ENCODE results near the gene AKAP17A. TPM values are rescaled to one million over a fixed set of nuclear protein-coding genes. Genes with fewer than 3 reads are reported as not detected.

AKAP17A gene
- total and polyA plus RNA-seq, 4 donors, result 5.2 to 49.1 (median 19.2) TPM

GRCh38 chrX:1649621-1650020, 58.2 kb downstream of the AKAP17A start:
- TF ChIP-seq ATF3 (IDR thresholded peaks at IDR 0.05) (no peak), REST (IDR thresholded peaks at IDR 0.05) (no peak), EGR1 (IDR thresholded peaks at IDR 0.05; ENCODE audit: low read depth in 2 of 2) (no peak), MAX (IDR thresholded peaks at IDR 0.05) (no peak), RXRA (IDR thresholded peaks at IDR 0.05) (no peak), HNF4A (conservative IDR thresholded peaks at IDR 0.05) (no peak), ZBTB33 (IDR thresholded peaks at IDR 0.05) (no peak), GABPA (IDR thresholded peaks at IDR 0.05 in 1 of 2, conservative IDR thresholded peaks at IDR 0.05 in 1 of 2) (no peak), JUND (IDR thresholded peaks at IDR 0.05) (no peak), CTCF (IDR thresholded peaks at IDR 0.05; ENCODE audit: low read depth, low read length, missing input control) (no peak), RAD21 (IDR thresholded peaks at IDR 0.05) (no peak)
- no peaks in the 10 kb centered on the region for H3K27me3 ChIP-seq (ENCODE audit: control insufficient read depth in 4 of 4, insufficient read depth in 4 of 4, low read length in 3 of 4)
- no peak overlapping the region for H3K4me3 ChIP-seq (ENCODE audit: low read depth in 1 of 3, low read length in 3 of 3)
- WGBS, result 41% methylated on average over 8 of the region's 8 CpGs
- no peaks in the 10 kb centered on the region for H3K4me1 ChIP-seq (ENCODE audit: control insufficient read depth in 4 of 4, insufficient read depth in 4 of 4, low read length in 3 of 4)
- DNase-seq (ENCODE audit: low spot score), result no peak
- peaks cover 0 to 3% (median 0%) of the 10 kb centered on the region in 4 donors for H3K36me3 ChIP-seq (ENCODE audit: control insufficient read depth in 4 of 4, insufficient read depth in 3 of 4, low read depth in 1 of 4, low read length in 3 of 4)
- H3K9ac ChIP-seq (ENCODE audit: low read depth in 1 of 2, low read length in 2 of 2), result no peak overlapping the region
- peaks cover 0 to 9% (median 6%) of the 10 kb centered on the region in 4 donors for H3K9me3 ChIP-seq (ENCODE audit: control insufficient read depth in 4 of 4, low read length in 3 of 4)
- H3K27ac ChIP-seq (ENCODE audit: low read depth in 1 of 2, low read length in 2 of 2), result no peak overlapping the region

Other genes with a start within 250 kb of the AKAP17A start
- 100 to 1,000 TPM in 1 of 2 donors, 10 to 100 TPM in 1; 44.8 to 110 TPM for gene SLC25A6, start 199.5 kb upstream of the AKAP17A start, total RNA-seq
- 10 to 100 TPM; 48.6 to 79.4 TPM for gene SLC25A6, start 199.5 kb upstream of the AKAP17A start, polyA plus RNA-seq
- gene ASMTL, start 138.7 kb upstream of the AKAP17A start, total RNA-seq, result 10 to 100 TPM; 10.3 to 11.7 TPM
- 10 to 100 TPM; 11.5 to 18.9 TPM for gene ASMTL, start 138.7 kb upstream of the AKAP17A start, polyA plus RNA-seq
- 1 to 10 TPM in 1 of 2 donors, under 1 TPM in 1; 0.59 to 4.4 TPM for gene P2RY8, start 54.4 kb upstream of the AKAP17A start, total RNA-seq
- gene P2RY8, start 54.4 kb upstream of the AKAP17A start, polyA plus RNA-seq, result under 1 TPM; 0.24 to 0.59 TPM
- gene ASMT, start 23.5 kb downstream of the AKAP17A start, total RNA-seq, result not detected
- under 1 TPM in 1 of 2 donors, not detected in 1; 0.26 TPM for gene ASMT, start 23.5 kb downstream of the AKAP17A start, polyA plus RNA-seq